GM12801 (cell line): ENCODE data around the gene MLYCD.
A peak's percentile ranks its signal among the peaks of the same experiment; 100 is the strongest.

ENCODE experiments used
- TF ChIP-seq, protein P1 (sequence below): IDR thresholded peaks from one replicate; pipeline ENCODE4 v1.5.1; 2011; ENCODE audit warnings: control low read depth; ENCODE audit not compliant: insufficient read length; ENCODE audit errors: extremely low read depth

The MLYCD gene

DNA sequence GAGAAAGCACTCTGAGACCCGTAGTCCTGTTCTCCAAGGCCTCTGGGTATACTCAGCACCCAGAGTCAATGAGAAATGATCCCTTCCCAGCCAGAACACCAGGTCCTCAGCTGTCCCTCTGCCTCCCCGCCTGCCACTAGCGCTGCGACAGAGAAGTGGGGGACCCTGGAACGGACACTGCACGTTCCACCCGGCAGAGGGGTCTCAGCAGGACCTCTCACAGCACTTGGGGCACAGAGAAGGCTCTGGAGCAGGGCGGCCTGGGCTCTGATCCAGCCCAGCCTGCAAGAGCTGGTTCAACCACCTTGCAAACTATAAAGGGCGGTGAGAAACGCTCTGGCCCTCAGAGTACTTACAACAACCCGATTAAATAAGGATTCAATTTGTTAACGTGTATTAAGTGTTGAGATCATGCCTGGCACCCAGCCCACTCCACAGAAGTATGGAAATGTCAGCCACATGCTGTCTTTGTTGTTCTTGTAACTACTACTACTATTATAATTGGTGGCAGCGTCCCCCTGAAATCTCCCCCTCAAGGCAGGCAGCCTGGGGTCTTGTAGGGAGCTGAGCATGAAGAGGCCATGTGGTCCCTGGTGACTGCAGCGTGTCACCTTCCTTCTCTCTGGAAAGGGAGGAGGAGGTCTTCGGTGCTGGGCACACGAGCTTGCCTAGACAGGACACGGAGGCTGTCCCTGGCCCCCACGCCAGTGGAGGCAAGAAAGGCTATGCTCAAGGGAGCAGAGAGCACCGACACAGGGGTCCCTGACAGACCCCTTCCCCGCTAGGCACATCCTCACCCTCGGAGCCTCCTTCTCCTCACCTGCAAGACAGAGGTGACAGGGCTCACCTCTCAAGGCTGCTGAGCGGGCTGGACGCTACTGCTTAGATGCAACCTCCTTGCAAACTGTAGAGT lies 56.6 kb downstream of the MLYCD start:
- TF ChIP-seq, protein P1, sequence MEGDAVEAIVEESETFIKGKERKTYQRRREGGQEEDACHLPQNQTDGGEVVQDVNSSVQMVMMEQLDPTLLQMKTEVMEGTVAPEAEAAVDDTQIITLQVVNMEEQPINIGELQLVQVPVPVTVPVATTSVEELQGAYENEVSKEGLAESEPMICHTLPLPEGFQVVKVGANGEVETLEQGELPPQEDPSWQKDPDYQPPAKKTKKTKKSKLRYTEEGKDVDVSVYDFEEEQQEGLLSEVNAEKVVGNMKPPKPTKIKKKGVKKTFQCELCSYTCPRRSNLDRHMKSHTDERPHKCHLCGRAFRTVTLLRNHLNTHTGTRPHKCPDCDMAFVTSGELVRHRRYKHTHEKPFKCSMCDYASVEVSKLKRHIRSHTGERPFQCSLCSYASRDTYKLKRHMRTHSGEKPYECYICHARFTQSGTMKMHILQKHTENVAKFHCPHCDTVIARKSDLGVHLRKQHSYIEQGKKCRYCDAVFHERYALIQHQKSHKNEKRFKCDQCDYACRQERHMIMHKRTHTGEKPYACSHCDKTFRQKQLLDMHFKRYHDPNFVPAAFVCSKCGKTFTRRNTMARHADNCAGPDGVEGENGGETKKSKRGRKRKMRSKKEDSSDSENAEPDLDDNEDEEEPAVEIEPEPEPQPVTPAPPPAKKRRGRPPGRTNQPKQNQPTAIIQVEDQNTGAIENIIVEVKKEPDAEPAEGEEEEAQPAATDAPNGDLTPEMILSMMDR: no peak

DNA sequence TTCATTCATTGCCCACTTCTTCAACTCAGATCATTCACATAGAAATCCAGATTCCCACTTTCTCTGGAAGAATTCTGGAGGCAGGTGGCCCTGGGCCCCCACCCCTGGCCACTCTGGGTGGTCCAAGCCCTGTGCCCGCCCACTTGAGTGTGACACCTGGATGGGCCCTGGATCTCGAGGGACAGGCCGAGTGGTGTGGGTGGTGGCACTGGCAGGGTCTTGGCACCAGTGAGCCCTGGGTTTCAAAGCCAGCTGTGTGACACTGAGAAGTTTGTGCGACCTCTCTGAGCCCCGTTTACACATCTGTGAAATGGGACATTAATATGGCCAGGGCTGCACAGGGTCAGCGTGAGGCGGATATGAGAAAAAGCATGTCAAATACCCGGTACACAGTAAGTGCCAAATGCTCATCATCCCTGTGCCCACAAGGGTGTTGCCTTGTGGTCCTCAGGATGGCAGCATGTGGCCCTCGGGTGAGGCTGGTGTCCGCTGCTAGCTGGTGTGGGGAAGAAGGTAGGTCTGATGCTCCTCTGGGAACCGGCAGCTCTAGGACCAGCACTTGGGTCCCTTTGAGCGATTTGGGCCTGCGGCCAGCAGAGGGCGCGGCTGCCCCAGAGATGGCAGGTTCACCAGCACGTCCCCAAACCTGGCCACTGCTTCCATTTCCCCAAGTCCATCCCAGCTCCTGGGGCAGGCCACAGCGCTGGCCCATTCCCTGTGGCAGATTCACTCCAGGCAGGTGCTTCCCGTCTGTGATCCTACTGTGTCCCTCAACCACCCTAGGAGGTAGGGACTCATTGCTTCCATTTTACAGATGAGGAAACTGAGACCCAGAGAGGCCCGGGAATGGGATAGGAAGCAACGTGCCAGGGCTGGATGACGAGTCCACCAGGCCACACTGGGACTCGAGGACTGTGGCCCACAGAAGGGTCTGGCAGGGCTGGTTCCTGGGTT lies 57.7 kb downstream of the MLYCD start:
- TF ChIP-seq, protein P1: peak; percentile 95

DNA sequence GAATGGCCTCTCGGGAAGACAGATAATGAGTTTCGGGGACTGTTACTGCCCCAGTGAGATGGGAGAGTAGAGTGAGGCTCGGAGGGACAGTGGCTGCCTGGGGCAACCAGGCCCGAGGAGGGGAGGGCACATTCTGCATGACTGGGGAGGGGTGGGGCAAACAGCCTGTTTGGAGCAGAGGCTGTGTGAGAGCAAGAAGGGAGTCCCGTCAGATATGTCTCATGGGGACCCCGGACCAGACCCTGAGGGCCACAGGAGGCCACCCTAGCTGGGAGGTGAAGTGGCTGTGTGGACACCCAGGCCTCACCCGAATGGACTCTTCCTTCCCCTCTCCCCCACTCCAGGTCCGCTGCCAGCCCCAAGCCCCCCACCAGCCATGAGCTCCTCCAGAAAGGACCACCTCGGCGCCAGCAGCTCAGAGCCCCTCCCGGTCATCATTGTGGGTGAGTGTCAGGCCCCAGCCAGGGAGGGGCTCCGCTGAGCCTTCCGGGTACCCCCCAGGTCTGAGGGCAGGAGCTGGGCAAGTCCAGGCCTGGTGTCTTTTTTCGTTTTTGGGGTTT lies 58.5 kb downstream of the MLYCD start:
- TF ChIP-seq, protein P1: no peak

DNA sequence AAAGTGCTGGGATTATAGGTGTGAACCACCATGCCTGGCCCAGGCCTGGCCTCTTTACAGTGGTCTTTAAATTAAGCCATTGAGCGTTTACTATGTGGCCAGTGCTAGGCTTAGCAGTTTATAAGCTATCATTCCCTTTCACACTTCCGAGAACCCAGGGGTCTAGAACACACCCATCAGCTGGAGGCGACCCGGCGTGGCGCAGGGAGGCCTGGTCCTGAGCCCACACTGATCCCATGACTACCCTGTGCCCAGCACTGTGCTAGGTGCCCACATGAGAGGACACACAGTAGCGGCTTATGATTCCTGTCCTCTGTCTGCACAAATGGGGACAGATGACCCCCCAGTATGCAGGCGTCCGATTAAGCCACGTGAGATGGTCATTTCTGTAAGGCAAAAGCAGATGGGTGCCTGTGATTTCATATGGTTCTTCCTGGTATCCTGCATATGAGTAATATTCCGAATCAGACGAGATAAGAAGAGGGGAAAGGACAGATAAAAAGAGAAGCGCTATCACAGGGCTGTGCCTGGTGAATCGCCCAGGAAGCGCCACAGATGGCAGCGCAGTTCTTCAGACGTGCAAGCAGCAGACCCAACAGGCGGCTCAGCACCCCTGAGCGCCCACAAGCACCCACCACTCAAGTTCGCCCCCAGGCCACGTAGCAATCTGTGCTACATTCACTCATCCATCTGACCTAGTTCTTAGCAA lies 59.4 kb downstream of the MLYCD start:
- TF ChIP-seq, protein P1: no peak

DNA sequence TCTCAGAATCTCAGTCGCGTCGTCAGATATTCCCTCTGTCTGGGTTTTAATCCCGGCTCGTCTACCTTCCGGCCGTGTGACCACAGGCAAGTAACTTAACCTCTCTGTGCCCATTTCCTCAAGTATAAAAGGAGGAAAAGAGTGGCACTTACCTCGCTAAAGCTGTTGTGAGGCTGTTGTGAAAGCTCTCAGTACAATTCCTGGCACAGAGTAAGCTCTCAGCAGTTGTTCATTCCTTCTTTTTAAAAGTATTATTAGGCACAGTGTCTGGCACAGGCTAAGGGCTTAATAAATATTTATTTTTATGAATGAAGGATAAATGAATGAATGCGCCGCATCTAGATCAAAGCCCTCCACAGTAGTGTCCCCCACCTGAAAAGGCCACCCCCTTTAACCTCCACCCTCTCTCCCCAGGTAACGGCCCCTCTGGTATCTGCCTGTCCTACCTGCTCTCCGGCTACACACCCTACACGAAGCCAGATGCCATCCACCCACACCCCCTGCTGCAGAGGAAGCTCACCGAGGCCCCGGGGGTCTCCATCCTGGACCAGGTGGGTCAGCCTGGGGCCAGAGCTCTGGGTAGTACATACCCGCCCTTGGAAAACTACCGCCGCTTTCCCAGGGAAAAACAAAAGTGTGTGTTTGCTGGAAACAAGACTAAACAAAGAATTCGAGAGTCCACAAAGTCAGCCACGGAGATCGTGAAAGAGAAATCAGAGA lies 60.1 kb downstream of the MLYCD start:
- TF ChIP-seq, protein P1: no peak

DNA sequence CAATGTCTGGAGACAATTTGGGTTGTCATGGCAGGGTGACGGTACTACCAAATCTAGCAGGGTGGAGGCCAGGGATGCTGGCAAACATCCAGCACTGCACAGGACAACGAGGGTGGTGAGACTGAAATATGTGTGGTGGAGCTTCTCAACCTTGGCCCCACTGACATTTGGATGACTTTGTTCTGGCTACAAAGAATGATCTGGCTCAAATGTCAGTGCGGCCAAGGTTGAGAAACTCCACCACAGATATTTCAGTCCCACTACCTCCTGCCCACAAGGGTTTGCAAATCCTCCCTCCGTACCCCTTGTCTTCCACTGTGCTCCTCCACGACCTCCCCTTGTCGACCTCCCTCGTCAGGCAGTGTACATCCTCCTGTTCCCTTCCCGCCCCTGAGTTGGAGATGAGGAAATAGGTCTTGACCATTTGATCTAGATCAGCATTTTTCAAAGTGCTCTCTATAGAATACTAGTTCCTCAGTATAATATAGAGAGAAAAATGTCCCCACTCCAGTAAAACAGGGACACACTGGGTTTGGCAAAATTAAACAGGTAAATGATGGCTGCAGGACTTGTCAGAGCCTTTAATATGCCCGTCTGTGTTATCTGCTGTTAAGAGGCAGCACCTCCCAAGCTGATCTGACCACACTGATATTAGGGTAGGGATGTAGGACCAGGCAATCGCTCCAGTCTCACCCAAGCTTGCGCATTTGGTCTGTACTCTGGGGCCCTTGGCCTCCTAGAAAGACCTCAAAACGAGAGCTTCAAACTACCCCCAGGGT lies 60.9 kb downstream of the MLYCD start:
- TF ChIP-seq, protein P1: no peak
